ENCODE results near the gene WNT5A.

WNT5A gene

GRCh38 chr3:55480911-55481743, 6.0 kb downstream of the WNT5A start:
- DNase-seq = no peak

- no peak for DNase-seq
Measured at GRCh38 chr3:55477306-55478303, 9.5 kb downstream of the WNT5A start.

GRCh38 chr3:55476515-55476914, 10.6 kb downstream of the WNT5A start:
- DNase-seq = no peak

GRCh38 chr3:55474213-55474632, 12.9 kb downstream of the WNT5A start:
- DNase-seq = no peak

GRCh38 chr3:55473788-55474187, 13.3 kb downstream of the WNT5A start:
- no peak for DNase-seq

GRCh38 chr3:55471522-55472280, 15.4 kb downstream of the WNT5A start:
- DNase-seq = no peak

GRCh38 chr3:55471084-55471483, 16.0 kb downstream of the WNT5A start:
- no peak for DNase-seq

- DNase-seq = no peak
Measured at GRCh38 chr3:55469957-55470526, 17.1 kb downstream of the WNT5A start.

GRCh38 chr3:55468251-55468650, 18.9 kb downstream of the WNT5A start:
- DNase-seq = no peak

- no peak for DNase-seq
Measured at GRCh38 chr3:55467099-55467498, 20.0 kb downstream of the WNT5A start.

- DNase-seq = no peak
Measured at GRCh38 chr3:55466526-55466925, 20.6 kb downstream of the WNT5A start.

GRCh38 chr3:55461896-55462295, 25.2 kb downstream of the WNT5A start:
- no peak for DNase-seq

- DNase-seq = no peak
Measured at GRCh38 chr3:55459838-55460237, 27.3 kb downstream of the WNT5A start.

GRCh38 chr3:55458181-55458790, 28.8 kb downstream of the WNT5A start:
- no peak for DNase-seq

GRCh38 chr3:55455915-55456314, 31.2 kb downstream of the WNT5A start:
- DNase-seq = no peak

- no peak for DNase-seq
Measured at GRCh38 chr3:55454611-55455010, 32.5 kb downstream of the WNT5A start.

- DNase-seq = no peak
Measured at GRCh38 chr3:55453886-55454496, 33.1 kb downstream of the WNT5A start.

- no peak for DNase-seq
Measured at GRCh38 chr3:55452886-55453285, 34.2 kb downstream of the WNT5A start.

- DNase-seq = no peak
Measured at GRCh38 chr3:55449527-55449926, 37.6 kb downstream of the WNT5A start.

- no peak for DNase-seq
Measured at GRCh38 chr3:55446850-55447249, 40.3 kb downstream of the WNT5A start.

GRCh38 chr3:55445551-55445950, 41.6 kb downstream of the WNT5A start:
- DNase-seq = no peak

- DNase-seq = no peak
Measured at GRCh38 chr3:55443346-55443745, 43.8 kb downstream of the WNT5A start.
